Hematopoietic multipotent progenitor cell treated with erythropoietin and hydrocortisone succinate and interleukin-3 and kit ligand, for 6 days (in vitro differentiated cells): ENCODE measurements around the gene FBXL13.
"Not testable (repeated sequence)": the region's sequence is repeated elsewhere in the genome, so short reads cannot be mapped to it uniquely, and the experiment has no call there.

Source experiments
- DNase-seq: peaks from one replicate; pipeline ENCODE4 v3.0.0-alpha.2; 2015

FBXL13 gene

DNA sequence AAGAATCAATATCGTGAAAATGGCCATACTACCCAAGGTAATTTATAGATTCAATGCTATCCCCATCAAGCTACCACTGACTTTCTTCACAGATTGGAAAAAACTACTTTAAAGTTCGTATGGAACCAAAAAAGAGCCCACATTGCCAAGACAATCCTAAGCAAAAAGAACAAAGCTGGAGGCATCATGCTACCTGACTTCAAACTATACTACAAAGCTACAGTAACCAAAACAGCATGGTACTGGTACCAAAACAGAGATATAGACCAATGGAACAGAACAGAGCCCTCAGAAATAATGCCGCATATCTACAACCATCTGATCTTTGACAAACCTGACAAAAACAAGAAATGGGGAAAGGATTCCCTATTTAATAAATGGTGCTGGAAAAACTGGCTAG is 53.7 kb downstream of the FBXL13 start:
- DNase-seq = not testable (repeated sequence)

DNA sequence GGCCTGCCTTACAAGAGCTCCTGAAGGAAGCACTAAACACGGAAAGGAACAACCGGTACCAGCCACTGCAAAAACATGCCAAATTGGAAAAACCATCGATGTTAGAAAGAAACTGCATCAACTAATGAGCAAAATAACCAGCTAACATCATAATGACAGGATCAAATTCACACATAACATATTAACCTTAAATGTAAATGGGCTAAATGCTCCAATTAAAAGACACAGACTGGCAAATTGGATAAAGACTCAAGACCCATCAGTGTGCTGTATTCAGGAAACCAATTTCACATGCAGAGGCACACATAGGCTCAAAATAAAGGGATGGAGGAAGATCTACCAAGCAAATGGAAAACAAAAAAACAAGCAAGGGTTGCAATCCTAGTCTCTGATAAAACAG is 56.3 kb downstream of the FBXL13 start:
- DNase-seq = not testable (repeated sequence)

DNA sequence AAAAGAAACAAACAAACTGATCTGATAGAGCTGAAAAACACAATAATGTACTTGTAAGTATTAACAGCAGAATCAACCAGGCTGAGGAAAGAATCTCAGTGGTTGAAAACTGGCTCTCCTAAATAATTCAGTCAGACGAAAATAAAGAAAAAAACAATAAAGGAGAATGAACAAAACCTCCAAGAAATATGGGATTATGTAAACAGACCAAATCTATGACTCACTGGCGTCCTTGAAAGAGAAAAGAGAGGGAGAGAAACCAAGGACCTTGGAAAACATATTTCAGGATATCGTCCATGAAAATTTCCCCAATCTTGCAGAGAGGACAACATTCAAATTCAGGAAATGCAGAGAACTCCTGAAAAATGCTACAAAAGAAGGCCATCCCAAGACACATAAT is 62.9 kb downstream of the FBXL13 start:
- no peak for DNase-seq

DNA sequence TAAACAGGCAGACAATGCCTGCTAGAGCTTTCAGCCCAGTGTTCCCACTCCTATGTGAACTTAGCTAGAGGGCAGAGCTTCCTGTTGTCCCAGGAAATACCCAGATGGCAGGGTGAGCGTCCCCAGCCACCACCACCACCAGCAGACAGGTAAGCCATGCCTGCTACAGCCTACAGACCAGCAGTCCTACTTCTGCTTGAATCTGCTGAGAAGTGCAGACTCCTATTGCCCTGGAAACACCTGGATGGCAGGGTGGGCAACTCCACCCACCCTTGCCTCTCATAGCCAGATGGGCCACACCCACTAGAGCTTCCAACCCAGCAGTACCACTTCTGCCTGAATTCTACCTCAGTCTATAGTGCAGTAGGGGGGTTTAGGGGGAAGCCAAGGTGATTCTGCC is 64.4 kb downstream of the FBXL13 start:
- no peak for DNase-seq

DNA sequence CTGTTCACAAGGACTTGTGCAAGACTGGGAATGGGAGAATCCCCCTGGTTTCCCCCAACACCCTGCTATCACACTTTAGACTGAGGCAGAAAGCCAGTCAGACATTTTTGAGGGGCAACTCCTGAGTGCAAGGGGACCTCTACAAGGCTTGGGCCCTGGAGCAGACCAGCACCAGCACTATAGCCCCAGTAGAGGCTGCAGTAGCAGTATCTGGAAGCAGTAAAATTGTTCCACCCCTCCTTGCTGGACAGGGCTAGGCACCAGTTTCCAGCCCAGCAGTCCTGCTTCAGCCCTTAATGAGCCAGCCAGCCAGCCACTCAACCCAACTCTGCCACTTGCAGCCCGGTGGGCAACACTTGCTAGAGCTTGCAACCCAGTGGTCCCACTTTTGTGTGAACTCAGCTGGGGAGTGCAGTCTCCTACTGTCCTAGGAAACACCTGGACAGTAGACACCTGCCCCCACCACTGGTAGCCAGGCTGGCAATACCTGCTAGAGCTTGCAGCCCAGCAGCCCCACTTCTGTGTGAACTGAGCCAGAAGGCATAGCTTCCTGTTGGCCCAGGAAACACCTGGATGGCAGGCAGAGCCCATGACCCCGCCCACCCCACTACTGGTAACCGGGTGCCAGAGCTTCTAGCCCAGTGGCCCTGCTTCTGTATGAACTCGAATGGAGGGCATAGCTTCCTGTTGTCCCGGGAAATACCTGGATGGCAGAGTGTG is 65.0 kb downstream of the FBXL13 start:
- DNase-seq = no peak

DNA sequence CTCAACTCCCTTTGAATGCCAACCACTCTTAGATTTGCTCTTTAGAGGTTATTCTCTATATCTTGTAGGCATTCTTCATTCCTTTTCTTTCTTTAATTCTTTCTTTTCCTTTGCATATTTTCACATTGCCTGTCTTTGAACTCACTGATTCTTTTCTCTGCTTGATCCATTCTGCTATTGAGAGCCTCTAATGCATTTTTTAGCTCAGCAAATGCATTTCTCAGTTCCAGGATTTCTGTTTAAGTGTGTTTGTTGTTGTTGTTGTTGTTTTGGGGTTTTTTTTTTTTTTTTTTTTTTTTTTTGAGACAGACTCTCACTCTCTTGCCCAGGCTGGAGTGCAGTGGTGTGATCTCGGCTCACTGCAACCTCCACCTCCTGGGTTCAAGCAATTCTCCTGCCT is 71.6 kb downstream of the FBXL13 start:
- no peak for DNase-seq

DNA sequence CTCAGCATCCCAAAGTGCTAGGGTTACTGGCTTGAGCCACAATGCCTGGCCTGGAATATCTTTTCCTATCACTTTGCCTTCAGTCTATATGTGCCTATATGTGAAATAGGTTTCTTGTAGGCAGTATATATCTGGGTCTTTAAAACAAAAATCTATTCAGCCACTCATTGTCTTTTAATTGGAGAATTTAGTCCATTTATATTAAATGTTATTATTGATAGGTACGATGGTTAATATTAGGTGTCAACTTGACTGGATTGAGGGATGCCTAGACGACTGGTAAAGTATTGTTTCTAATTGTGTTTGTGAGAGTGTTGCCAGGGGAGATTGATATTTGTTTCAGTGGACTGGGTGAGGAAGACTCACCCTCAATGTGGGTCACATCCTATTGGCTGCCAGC is 73.4 kb downstream of the FBXL13 start:
- no peak for DNase-seq

DNA sequence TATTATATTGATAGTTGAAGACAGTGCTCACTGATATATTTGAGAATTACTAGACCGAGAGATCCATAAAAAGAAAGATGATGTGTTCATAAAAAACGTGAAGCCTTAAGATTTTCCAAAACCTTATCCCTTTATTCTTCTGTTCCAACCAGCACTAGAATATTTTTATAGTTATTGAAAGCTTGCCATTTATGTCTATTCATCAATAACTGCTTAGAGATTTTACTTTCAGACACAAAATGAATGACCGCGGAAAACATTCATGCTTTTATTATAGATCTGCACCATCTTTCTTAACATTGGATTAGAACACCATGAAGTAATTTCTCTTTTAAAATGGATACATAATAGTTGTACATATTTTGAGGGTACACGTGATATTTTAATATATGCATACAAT is 77.6 kb downstream of the FBXL13 start:
- DNase-seq = no peak

DNA sequence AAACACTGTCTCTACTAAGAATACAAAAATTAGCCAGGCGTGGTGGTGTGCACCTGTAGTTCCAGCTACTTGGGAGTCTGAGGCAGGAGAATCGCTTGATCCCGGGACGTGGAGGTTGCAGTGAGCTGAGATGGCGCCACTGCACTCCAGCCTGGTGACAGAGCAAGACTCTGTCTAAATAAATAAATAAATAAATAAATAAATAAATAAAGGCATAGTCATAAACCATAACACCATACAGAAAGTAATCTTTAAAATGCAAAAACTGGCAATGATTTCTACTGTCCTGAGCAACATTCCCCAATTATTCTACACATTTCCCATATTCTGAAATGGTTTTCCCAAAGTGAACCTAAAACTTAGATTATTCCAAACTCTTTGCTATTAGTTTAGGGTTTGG is 79.0 kb downstream of the FBXL13 start:
- DNase-seq = not testable (repeated sequence)

DNA sequence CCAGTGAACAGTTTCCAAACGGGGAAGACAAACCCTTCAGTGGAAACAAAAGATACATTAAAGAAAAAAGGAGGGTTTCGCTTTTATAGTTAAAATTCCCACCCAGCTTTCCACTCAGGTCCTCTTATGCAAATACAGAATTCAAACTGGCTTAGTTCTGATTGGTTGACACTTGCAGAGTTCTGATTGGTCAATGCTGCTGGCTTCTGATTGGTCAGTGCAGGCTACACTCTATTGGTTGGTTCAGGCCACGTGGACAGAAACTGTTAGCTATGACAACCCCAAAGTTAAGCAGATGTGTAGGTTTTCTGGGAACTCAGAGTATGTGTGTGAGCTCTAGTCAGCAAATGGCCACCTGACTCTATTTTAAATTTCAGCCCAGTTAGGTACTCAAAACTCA is 80.0 kb downstream of the FBXL13 start:
- no peak for DNase-seq

DNA sequence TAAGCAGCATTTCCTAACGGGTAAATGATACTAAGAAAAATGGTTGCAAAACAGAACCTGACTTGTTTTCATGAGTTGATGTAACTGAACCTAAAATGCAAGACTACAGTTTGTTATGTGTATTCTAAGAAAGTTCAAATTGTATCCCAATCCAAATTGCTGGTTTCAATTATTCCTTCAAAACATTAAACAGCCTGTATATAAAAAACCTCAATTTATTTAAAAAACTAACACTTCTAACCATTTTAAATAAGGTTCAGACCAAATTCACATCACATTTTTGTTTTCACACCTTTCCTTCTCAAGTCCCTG is 80.9 kb downstream of the FBXL13 start:
- no peak for DNase-seq

DNA sequence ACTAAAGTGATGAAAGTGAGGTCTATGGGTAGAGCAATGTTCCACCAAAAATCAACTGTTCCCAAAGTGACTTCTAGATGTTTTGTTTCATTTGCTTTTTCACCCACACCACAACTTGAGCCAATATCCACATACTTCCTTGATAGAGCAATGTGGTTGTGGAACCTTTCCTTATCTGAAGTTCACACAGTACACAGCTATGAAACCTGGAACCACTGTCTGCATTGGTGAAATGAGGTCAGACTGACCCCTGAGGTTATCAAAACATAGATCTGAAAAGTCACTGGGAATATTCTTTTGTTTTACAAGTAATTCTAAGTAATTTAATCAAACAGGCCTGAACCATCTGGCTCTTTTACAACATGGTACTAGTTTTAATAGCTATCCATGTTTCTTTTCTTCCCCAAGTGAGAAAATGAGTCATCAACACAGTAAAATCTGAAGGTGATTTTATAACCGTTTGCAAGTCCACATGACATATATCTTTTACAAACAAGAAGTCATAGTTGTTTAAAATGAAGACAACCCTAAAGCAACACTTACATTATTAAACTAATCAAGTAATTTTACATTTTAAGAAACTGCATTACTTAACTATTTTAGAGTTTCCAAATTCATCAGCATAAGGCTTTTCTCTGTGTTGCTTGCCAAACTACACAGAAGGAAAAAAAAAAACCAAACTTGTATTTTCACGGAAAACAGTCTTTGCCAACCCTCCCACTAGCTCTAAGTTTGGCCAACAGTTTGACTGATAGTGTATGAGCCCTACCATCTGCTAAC is 81.5 kb downstream of the FBXL13 start:
- DNase-seq = peak; percentile 86

DNA sequence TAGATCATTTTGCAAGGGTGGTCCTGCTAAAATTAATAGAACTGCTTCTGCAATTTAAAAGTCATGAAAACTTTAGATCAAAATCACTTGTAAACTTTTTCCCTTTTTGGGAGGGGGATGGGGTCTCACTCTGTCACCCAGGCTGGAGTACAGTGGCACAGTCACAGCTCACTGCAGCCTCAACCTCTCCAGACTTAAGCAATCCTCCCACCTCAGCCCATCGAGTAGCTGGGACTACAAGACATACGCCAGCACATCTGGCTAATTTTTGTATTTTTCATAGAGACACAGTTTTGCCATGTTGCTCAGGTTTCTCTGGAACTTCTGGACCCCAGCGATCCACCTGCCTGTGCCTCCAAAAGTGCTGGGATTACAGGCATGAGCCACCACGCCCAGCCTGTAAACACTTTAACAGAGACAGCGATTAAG is 82.1 kb downstream of the FBXL13 start:
- no peak for DNase-seq

DNA sequence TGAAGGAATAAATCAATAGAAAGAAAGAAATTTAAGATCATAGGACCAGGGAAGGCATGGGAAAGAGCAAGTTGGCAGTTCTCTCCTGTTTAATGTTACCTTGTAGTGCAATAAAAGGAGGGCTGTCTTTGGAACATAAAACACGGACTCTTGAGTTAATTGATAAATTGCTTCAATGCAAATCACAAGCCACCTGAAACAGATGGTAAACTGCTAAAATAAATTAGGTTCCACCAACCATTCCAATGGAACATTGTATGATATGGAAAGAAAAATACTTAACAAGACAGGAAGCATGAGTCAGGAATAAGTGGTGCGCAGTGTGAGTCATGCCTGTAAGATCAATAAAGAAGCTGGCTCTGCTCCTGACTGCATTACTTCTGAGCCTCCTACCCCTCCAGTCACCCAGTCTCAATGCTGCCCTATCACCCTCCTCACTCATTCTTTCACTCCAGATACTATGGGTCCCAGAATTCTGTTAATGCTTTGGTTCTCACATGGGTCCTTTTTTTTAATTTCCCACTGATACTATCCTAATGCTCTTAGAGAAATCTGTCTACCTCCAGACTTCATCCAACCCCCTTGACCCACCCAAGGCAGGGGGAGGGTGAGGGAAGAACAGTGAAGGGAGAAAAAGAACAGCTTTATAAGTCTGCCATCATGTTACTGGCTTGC is 82.9 kb downstream of the FBXL13 start:
- DNase-seq = peak; percentile 48

DNA sequence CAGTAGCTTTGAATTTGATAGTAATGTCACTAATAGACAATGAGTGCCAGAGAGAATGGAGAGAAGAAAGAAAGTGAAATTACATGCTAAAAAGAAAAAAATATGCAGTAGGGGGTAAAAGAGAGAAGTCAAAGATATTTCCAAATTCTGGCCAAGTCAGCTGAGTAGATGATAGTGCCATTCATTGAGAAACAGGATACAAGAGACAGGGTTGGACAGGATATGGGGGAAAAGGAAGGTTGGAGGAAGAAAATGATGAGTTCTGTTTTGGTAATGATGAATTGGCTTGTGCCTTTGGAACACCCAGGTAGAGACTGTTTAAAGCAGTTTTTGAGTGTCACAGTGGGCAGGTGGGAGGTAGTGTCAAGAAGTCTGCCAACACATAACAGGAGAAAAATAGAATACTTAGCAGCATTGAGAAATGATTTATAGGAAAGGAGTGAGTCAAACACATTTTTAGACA is 83.5 kb downstream of the FBXL13 start:
- peak; percentile 59 for DNase-seq

DNA sequence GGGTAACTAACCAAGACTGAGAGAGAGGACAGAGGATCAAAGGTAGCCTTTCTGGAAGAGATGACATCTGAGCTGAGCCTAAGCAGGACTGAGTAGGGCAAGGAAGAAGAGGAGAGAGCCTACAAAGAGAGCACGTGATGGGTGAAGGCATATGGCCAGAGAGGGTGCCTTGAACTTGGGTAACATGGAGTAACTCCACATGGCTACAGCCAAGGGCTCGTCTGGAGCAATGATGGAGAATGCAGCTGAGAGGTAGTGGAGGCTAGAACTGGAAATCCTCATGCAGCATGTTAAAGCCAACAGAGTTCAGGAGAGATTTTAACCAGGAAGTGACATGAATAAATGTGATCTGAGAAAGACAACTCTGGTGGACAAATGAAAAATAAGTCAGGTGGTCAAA is 84.0 kb downstream of the FBXL13 start:
- DNase-seq = no peak

DNA sequence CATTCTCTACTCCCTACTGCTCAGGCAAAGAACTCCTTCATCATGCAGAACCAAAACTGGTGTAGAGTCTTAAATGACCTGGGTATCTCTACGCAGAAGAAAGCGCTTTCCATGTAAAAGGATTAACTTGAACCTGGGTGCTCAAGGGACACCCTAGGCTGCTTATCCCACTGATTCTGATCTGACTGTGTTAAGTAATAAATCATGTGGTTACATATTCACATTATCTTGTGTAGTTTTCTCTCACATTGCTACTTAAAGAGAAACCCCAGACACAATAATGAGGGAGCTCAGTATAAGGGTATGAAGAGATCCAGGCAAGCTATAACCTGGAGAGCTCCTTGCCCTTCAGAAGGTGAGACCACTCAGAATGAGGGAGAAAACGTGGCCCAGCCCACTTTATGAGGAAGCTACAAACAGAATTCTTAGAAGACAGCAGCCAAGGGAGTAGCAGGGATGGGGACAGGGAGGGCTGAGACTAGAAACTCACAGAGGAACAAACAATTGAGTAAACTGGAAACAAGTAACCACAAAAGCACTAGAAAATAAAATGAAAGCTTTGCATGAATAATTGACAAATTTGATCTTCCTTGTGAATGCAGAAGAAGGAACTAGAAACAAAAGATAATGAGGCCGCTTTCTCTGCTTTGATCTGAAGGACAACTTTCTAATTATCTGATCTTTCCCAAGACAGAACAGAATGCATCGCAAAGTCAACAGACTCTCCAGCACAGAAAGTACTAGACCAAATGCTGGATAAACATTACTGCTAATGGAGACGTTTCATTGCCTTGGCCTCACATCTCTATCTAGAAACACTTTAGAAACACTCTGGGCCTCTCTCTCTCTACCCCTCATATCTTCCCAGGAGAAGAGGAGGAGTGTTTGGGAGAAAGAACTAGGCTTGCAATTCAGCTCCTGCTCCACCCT is 85.7 kb downstream of the FBXL13 start:
- DNase-seq = peak; percentile 35

DNA sequence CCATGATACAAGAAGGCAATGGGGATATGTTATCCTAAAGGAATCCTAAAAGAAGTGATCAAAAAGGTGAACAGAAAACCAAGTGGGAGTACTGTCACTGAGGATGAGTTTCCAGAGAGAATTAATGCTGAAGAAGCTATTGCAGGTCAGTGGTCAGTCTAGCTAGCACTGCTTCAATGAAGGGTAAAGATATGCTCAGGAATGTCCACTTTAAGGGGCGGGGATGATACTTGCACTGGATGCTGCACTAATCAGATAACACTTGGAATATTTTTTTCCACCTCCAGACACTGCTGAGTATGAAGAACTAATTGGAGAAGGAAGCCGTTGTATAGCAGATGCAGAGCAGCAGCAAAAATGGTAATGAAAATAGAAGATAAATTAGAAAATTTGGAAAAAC is 86.5 kb downstream of the FBXL13 start:
- DNase-seq = no peak

DNA sequence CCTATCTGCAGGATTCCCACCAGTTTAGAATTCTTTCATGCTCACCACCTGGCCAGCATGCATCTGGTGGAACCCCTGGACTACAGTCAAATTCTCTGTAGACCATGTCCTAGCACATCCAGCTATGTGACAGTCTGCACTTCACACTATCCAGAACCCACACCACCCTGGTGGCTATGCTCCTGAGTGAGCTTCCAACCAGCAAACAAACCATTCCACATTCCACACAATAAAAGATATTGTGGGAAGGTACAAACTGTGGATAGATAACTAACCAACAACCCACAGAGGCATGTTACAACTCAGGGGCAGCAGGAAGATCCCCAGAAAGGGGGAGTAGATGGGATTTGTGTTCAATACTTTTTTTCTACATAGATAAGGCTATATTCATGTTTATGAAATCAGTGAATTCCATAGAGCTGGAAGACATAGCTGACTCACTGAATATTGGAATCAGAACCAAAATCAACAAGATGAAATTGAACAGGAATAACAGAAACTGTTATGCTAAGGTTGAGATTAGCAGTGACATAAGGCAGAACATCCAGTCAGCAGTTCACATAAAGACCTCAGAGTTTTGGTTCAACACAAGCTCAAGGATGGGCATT is 89.3 kb downstream of the FBXL13 start:
- no peak for DNase-seq

DNA sequence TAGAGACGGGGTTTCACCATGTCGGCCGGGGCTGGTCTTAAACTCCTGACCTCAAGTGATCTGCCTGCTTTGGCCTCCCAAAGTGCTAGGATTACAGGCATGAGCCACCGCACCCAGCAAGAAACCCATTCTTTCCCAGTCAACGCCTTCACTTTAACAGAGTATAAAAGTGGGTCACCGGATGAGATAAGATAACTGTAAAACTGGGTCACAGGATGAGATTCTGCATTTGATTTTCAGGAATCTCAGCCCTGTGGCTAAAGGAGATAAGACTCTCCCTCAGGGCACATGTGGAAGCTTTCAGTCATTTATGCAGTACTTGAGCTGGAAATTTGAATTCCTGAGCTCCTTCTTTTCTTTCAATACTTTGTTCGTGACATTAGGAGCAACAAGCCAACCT is 91.0 kb downstream of the FBXL13 start:
- DNase-seq = no peak

DNA sequence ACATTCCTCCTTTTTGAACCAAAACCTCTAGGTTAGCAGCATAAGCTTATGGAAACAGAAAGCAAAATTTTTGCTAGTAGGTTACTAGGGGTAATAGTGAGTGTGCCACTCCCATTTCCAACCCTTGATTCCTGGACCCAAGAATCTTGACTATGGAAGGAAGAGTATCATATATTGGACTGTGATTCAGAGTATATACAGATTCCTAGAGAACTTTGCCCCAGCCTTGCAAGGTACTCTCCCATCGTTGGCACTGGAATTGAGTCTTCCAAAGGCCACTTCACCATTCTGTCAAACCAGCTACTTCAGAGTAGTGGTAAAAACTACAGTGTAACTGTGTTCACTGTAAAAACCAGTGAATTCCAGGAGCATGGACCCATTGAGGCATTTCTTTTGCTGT is 92.4 kb downstream of the FBXL13 start:
- no peak for DNase-seq

DNA sequence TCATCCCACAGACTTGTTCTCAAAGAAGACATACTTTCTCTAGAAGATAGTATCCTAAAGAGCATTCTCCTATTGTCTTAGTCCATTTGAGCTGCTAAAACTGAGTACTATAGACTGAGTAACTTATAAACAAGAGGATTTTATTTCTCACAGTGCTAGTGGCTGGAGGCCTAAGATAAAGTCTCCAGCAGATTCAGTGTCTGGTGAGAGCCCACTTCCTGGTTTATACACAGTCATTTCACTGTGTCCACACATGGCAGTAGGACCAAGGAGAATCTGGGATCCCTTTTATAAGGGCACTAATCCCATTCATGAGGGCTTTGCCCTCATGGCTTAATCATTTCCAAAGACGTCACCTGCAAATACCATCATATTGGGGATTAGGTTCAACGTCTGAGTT is 93.1 kb downstream of the FBXL13 start:
- peak; percentile 37 for DNase-seq

DNA sequence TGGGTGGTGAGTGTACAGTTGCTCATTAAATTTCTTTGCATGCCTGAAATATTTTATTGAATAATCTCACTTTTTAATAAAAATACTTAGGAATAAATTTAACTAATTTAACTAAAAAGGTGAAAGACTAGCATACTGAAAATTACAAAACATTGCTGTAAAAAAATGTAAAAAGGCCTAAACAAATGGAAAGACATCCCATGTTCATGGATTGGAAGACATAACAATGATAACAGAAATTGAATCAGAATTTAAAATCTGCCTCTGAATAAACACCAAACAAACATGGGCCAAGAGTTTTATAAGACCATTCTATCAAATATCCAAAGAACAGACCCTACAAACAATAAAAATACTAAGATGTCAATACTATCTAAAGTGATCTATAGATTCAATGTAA is 94.9 kb downstream of the FBXL13 start:
- DNase-seq = no peak
